Stimulated activated effector memory CD8-positive, alpha-beta T cell treated with anti-CD3 and anti-CD28 coated beads, Interleukin-12 subunit alpha, Interleukin-12 subunit beta, amount 100 ng/mL, for 72 hours (primary cell): ENCODE results near the gene PCSK4.
"Not testable (repeated sequence)": the region's sequence is repeated elsewhere in the genome, so short reads cannot be mapped to it uniquely, and the experiment has no call there.

Source experiments
- ATAC-seq: fragments of 150-1000 bp; cut with Tn5 transposase; 2 replicates; pipeline ENCODE4 v1.10.0; 2021
- DNase-seq, 2 donors: peaks; one replicate each; pipeline ENCODE4 v3.0.0; 2021 to 2022; ENCODE audit warnings: low spot score in 2 of 2
- H3K27ac Mint-ChIP-seq: one replicate; pipeline ENCODE4 v1.8.0; 2022; ENCODE audit warnings: mild to moderate bottlenecking, mixed read lengths
- H3K36me3 Mint-ChIP-seq: one replicate; pipeline ENCODE4 v1.8.0; 2022; ENCODE audit warnings: mild to moderate bottlenecking, mixed read lengths
- H3K4me1 Mint-ChIP-seq: one replicate; pipeline ENCODE4 v1.8.0; 2022; ENCODE audit warnings: mixed read lengths
- H3K4me3 Mint-ChIP-seq: one replicate; pipeline ENCODE4 v1.8.0; 2022; ENCODE audit warnings: mild to moderate bottlenecking, mixed read lengths
- H3K9me3 Mint-ChIP-seq: one replicate; pipeline ENCODE4 v1.8.0; 2022; ENCODE audit warnings: mixed read lengths

PCSK4 gene

DNA sequence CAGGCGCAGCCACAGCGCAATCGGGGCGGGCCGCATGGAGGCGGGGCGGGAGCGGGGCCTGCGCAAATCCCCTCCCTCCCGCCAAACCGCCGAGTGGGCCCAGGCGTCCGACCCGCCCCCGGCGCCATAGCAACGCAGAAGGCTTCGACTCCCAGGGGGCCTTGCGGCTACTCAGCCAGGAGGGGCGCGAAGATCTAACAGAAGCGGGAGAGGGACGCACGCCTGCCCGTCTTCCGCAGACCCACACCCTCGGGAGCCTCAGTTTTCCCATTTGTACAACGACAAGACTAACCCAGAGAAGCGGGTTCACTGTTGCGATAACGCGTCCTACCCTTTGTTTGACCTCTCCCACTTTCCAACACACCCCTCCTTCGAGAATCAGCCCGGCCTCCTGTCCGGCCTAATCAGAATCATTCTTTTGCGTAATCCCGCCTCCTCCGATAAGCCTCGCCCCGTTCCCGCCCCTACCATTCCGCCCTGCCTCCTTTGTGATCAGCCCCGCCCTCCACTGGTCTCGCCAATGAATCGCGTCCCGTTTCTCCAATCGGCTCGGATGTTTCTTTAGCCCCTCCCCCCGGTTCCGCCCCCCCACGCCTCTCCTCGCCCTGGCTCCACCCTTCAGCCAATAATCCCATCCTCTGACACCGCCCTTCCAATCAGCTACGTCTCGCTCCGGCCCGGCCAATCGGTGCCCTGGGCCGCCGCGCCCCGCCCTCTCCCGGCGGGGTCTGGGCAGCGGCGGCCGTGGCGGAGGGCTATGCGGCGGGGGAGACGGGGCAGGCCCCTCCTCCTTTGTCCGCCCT lies at the start of gene PCSK4:
Gene PCSK4 (minus strand): TSS at position 40 of the 803 bp plus-strand sequence. CDS start 4 bp downstream, at position 36.
- H3K27ac Mint-ChIP-seq, result peak within 1 kb of the TSS; percentile 62
- ATAC-seq, result peak; percentile 92
- H3K4me1 Mint-ChIP-seq, result peaks cover 19% of the 10 kb centered on the region
- peak; percentile 86 to 98 for DNase-seq
- peak within 1 kb of the TSS; percentile 76 for H3K4me3 Mint-ChIP-seq
- H3K9me3 Mint-ChIP-seq, result no peaks in the 10 kb centered on the region
- H3K36me3 Mint-ChIP-seq, result peaks cover 14% of the 10 kb centered on the region

DNA sequence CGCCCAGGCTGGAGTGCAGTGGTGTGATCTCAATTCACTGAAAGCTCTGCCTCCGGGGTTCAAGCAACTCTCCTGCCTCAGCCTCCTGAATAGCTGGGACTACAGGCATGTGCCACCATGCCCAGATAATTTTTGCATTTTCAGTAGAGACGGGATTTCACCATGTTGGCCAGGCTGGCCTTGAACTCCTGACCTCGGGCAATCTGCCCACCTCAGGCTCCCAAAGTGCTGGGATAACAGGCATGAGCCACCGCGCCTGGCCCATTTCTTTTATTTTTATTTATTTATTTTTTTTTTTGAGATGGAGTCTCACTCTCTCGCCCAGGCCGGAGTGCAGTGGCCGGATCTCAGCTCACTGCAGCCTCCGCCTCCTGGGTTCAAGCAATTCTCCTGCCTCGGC lies 49.6 kb upstream of the PCSK4 start:
- H3K9me3 Mint-ChIP-seq, H3K4me1 Mint-ChIP-seq, DNase-seq, H3K4me3 Mint-ChIP-seq, H3K36me3 Mint-ChIP-seq, ATAC-seq, H3K27ac Mint-ChIP-seq: not testable (repeated sequence)

DNA sequence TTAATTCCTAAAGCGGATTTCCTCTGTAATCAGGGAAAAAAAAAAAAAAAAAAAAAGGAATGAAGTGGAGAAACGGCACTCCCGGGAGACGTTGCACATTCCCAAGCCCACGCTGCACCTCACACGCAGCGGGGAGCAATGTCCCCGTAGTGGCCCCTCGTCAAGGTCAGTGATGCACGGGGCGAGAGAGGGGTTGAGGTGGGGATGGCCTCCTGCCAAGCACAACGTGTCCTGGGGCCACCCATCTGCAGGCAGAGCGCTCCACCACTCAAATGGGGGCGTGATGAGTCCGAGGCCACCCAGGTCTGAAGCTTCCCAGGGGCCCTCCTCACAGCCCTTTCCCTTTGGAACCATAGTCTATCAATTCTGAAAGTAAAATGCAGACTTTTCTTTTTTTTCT lies 48.8 kb upstream of the PCSK4 start:
- Mint-ChIP-seq H3K4me3 (no peak overlapping the region), H3K27ac (no peak overlapping the region), H3K9me3 (no peaks in the 10 kb centered on the region), H3K4me1 (no peaks in the 10 kb centered on the region), H3K36me3 (no peaks in the 10 kb centered on the region)
- ATAC-seq, result no peak
- no peak for DNase-seq

DNA sequence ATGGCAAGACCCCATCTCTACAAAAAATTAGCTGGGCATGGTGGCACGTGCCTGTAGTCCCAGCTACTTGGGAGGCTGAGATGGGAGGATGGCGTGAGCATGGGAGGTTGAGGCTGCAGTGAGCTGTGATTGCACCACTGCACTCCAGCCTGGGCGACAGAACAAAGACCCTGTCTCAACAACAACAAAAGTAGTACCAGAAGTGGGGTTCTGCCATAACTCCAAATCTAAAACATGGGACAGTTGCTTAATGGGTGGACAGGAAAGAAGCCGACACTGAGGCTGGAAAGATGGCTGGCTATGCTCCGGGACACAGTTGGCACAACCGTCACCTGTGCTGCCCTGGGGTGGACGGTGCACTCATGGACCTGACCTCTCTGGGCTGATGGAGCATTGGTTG lies 45.5 kb upstream of the PCSK4 start:
- DNase-seq, H3K9me3 Mint-ChIP-seq, ATAC-seq, H3K36me3 Mint-ChIP-seq, H3K27ac Mint-ChIP-seq, H3K4me3 Mint-ChIP-seq, H3K4me1 Mint-ChIP-seq: not testable (repeated sequence)

DNA sequence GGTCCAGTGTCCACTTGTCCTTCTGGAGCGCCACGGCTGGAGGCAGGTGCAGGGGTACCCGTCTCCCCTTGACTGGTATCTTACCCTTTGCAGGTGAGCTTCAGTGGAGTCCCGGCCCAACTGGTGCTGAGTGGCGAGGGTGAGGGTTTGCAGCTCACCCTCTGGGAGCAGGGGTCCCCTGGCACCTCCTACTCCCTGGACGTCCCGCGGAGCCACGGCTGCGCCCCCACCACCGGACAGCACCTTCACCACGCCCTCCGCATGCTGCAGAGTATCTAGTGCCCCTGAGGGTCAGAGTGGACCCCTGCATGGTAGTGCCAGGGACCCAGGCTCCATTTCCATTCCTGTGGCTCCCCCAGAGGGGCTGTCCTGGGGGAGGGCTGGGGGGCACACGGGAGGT lies 44.8 kb upstream of the PCSK4 start:
- ATAC-seq, result no peak
- H3K36me3 Mint-ChIP-seq, result no peaks in the 10 kb centered on the region
- no peak overlapping the region for H3K27ac Mint-ChIP-seq
- H3K9me3 Mint-ChIP-seq, result no peaks in the 10 kb centered on the region
- no peak overlapping the region for H3K4me3 Mint-ChIP-seq
- no peaks in the 10 kb centered on the region for H3K4me1 Mint-ChIP-seq
- DNase-seq, result no peak

DNA sequence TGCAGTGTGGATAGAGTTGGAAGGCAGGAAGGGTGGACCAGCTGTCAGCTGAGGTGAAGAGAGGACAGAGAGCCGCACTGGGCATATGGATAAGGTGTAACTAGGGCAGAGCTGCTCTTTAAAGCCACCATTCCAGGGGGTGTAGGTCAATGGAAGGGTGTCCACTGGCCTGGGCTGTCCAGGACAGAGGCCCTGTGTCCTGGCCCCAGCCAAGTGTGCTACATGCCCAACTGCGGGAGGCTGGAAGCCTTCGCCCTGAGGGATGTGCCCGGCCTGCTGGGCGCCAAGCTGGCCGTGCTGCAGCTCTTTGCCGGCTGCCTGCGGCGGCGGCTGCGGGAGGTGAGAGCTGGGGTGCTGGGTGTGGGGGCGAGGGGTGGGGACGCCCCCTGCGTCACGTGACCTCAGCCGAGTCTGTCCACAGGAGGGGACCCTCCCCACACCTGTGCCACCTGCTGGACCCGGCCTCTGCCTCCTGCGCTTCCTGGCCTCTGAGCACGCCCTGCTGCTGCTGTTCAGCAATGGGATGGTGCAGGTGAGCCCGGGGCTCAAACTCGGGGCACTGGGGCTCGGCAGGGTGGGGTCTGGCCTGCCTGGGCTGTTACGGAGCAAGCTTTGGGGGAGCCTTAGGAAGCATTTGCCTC lies 43.5 kb upstream of the PCSK4 start:
- ATAC-seq (no peak), DNase-seq (no peak)
- H3K36me3 Mint-ChIP-seq, result no peaks in the 10 kb centered on the region
- no peaks in the 10 kb centered on the region for H3K4me1 Mint-ChIP-seq
- H3K27ac Mint-ChIP-seq, result no peak overlapping the region
- H3K4me3 Mint-ChIP-seq, result no peak overlapping the region
- no peaks in the 10 kb centered on the region for H3K9me3 Mint-ChIP-seq

DNA sequence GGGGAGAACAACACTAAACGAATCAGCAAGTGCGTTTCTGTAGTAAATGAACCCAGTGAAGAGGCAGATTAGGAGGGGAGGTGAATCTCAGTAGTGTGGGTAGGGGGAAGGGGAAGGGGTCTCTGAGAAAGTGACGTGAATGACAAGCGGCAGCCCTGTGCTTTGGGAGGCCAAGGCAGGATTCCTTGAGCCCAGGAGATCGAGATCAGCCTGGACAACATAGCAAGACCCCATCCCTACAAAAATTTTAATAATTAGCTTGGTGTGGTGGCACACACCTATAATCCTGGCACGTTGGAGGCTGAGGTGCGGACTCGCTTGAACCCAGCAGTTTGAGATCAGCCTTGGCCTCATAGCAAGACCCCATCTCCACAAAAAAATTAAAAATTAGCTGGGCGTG lies 41.9 kb upstream of the PCSK4 start:
- Mint-ChIP-seq H3K4me3 (no peak overlapping the region), H3K27ac (no peak overlapping the region), H3K4me1 (no peaks in the 10 kb centered on the region), H3K9me3 (no peaks in the 10 kb centered on the region), H3K36me3 (no peaks in the 10 kb centered on the region)
- ATAC-seq (no peak), DNase-seq (no peak)

DNA sequence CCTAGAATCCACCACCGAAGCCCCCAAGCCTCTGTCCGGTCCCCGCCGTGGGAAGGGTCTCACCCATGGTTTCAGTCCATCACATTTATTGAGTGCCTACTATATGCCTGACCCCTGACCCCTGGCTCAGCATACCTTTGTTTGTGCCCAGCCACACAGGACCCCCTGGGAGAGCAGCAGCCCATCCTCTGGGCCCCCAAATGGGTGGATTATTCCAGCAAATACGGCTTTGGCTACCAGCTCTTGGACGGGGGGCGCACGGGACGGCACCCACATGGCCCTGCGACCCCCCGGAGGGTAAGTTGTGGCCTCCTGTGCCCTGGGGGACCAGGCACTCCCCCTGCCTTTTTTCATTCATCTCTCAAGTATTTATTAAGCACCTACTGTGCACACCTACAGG lies 41.4 kb upstream of the PCSK4 start:
- ATAC-seq, result no peak
- Mint-ChIP-seq H3K27ac (no peak overlapping the region), H3K4me3 (no peak overlapping the region), H3K36me3 (no peaks in the 10 kb centered on the region), H3K4me1 (no peaks in the 10 kb centered on the region), H3K9me3 (no peaks in the 10 kb centered on the region)
- DNase-seq, result no peak

DNA sequence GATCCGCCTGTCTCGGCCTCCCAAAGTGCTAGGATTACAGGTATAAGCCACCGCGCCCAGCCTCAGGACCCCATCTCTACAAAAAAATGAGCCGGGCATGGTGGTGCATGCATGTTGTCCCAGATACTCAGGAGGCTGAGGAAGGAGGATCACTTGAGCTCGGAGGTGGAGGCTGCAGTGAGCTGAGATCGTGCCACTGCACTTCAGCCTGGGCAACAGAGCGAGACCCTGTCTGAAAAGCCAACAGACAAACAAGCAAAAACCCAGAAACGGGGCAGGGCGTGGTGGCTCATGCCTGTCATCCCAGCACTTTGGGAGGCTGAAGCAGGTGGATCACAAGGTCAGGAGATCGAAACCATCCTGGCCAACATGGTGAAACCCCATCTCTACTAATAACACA lies 40.7 kb upstream of the PCSK4 start:
- not testable (repeated sequence) for H3K4me1 Mint-ChIP-seq, ATAC-seq, H3K4me3 Mint-ChIP-seq, DNase-seq, H3K36me3 Mint-ChIP-seq, H3K9me3 Mint-ChIP-seq, H3K27ac Mint-ChIP-seq

DNA sequence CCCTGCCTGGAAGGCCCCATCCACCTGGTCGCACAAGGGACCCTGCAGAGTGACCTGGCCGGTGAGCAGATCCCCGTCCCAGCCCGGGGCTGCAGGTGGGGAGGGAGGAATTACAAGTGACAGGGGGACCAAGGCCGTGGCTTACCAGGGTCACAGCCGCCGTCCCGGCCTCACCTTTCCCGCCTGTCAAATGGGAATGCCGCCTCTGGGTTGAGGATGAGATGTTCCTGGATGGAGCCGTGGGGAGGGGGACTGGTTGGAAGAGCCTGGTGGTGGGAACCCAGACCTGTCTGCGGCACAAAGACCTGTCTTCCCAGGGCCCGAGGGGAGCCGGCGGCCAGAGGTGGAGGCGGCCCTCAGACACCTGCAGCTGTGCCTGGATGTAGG lies 39.3 kb upstream of the PCSK4 start:
- Mint-ChIP-seq H3K27ac (no peak overlapping the region), H3K4me3 (no peak overlapping the region), H3K36me3 (no peaks in the 10 kb centered on the region), H3K9me3 (no peaks in the 10 kb centered on the region), H3K4me1 (peaks cover 7% of the 10 kb centered on the region)
- DNase-seq (no peak), ATAC-seq (no peak)

DNA sequence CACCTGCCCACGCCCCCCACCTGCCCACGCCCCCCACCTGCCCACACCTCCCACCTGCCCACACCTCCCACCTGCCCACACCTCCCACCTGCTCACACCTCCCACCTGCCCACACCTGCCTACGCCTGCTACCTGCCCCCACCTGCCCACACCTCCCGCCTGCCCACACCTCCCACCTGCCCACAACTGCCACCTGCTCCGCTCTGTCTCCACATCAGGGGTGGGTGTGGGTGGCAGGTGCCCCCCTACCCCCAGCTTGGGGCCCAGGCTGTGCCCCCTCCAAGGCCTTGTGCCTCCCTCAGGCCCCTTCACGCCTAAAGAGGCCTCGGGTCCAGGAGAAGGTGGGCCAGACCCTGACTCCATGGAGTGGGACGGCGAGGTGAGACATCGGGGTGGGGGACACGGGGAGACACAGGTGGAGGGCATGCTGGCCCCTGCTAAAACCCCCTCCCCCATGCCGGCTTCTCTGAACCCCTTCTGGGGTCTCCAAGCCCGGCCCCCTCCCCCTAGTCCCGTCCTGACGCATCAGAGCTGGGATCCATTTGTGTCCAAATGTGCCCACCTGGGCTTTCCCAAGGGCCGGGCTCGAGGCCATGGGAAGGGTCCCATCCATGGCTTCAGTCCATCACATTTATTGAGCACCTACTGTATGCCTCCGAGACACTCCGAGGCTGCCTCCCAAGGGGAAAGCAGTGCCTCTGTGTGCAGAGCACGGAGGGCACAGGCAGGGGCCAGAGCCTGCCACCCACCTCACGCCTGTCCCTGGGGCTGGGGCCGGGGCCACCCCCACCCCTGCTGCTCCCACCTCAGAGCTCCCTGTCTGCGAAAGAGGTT lies 38.7 kb upstream of the PCSK4 start:
- no peak for ATAC-seq
- no peaks in the 10 kb centered on the region for H3K36me3 Mint-ChIP-seq
- no peak overlapping the region for H3K4me3 Mint-ChIP-seq
- no peak overlapping the region for H3K27ac Mint-ChIP-seq
- no peak for DNase-seq
- H3K4me1 Mint-ChIP-seq, result peaks cover 9% of the 10 kb centered on the region
- no peaks in the 10 kb centered on the region for H3K9me3 Mint-ChIP-seq

DNA sequence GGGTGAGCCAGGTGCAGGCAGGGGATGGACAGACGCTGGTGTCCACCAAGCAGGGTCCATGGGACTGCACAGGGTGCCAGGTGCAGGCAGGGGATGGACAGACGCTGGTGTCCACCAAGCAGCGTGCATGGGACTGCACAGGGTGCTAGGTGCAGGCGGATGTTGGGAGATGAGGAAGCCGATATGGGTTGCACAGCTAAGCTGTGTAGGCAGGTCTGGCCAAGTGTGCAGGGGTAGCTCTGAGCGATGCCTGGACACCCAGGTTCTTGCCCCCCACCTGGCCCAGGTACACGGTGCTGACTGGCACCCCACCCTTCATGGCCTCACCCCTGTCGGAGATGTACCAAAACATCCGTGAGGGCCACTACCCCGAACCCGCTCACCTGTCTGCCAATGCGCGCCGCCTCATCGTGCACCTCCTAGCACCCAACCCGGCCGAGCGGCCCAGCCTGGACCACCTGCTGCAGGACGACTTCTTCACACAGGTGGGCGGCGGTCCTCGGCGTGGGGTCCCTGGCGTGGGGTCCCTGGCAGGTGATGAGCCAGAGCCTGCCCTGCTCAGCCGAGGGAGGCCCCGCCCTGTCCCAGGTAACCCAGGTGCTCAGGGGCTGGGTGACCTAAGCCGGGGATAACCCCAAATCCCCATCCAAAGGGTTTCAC lies 37.6 kb upstream of the PCSK4 start:
- Mint-ChIP-seq H3K4me3 (no peak overlapping the region), H3K36me3 (no peaks in the 10 kb centered on the region), H3K9me3 (no peaks in the 10 kb centered on the region), H3K27ac (no peak overlapping the region), H3K4me1 (peaks cover 9% of the 10 kb centered on the region)
- DNase-seq (no peak), ATAC-seq (no peak)

DNA sequence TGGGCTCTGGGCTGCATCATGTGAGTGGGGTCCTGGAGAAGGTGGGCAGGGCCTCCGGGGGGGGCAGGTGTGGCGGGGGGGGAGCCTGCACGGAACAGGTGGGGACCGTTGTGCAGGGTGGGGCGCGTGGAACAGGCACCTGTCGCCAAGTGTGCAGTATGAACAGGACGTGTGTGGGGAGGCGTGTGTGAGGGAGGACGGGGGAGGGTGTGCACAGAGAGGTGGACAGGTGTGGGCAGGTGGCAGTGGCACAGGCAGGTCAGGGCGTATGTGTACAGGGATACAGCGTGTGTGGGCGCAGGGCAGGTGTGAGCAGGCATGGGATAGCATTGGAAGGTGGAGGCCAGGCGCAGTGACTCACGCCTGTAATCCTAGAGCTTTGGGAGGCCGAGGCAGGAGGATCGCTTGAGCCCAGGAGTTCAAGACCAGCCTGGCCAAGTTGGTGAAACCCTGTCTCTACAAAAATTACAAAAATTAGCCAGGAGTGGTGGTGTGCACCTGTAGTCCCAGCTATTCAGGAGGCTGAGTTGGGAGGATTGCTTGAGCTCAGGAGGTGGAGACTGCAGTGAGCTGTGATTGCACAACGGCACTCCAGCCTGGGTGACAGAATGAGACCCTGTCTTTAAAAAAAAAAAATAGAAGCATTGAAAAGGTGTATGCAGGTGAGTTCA lies 37.0 kb upstream of the PCSK4 start:
- Mint-ChIP-seq H3K36me3 (no peaks in the 10 kb centered on the region), H3K27ac (no peak overlapping the region), H3K4me1 (peaks cover 9% of the 10 kb centered on the region), H3K4me3 (no peak overlapping the region), H3K9me3 (no peaks in the 10 kb centered on the region)
- ATAC-seq, result no peak
- DNase-seq, result no peak

DNA sequence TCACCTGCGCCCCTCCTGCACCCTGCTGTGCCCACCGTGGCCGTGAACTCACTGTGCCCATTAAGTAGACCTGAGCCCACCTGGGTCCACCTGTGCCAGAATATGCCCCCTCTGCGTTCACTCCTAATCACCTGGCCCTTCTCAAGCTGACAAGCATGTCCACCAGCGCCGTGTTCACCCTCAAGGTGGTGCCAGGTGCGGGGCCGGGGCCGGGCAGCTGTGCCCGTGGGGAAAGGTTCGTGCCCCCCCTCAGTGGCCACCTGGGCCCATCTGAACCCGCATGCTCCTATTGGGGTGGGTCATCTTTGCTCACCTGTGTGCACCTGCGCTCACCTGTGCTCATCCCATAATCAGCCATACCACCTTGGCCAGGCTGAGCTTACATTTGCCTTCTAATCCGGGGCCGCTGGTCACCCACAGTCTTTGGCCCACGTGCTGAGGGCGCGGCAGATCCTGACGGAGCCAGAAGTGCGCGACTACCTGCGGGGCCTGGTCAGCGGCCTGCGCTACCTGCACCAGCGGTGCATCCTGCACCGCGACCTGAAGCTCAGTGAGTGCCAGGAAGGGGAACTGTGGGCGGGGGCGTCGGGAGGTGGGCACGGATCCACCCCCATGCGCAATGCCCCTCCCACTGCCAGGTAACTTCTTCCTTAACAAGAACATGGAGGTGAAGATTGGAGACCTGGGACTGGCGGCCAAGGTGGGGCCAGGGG lies 36.1 kb upstream of the PCSK4 start:
- H3K9me3 Mint-ChIP-seq, result no peaks in the 10 kb centered on the region
- no peak for DNase-seq
- no peak overlapping the region for H3K27ac Mint-ChIP-seq
- no peaks in the 10 kb centered on the region for H3K36me3 Mint-ChIP-seq
- no peak for ATAC-seq
- no peak overlapping the region for H3K4me3 Mint-ChIP-seq
- H3K4me1 Mint-ChIP-seq, result peaks cover 9% of the 10 kb centered on the region
